Measurements from ENCODE around the gene SFN. TPM values are rescaled to one million over a fixed set of nuclear protein-coding genes. Genes with fewer than 3 reads are reported as not detected.

SFN gene
- total RNA-seq, 4 donors from 2014 or later: 364 to 1,347 (median 744) TPM

DNA sequence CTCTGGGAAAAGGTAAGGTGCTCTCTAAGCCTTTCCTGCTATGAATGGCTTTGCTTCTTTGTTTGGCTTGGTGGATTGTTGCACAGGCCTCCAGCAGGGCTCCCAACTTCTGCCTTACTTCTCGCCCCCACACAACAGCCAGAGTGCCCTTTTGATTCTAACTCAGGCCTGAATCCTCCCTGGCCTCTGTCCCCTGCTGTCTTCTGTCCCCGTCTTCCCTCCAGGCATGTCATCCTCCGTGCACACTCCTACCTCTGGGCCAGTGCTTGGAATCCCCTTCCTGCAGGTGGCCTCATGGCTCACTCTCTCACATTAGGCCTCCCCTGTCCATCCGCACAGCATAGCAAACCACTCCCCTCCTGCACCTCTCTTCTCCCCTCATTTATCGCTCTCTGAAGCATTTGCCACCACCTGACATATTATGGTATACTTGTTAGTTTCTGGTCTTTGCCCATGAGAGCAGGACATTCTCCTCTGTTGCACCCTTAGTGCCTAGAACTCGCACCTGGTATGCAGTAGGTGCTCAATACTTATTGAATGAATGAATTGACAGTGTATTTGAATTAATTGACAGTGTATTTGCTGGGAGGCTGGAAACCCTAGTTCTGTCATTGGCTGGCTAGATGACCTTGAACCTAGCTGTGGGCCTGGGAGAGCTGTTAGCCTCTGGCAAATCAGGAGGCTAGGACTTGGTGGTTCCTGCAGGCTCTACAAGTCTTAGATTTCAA, 33.6 kb upstream of the SFN start:
- Histone ChIP-seq H3K9me3 (no peaks in the 10 kb centered on the region), H3K36me3 (peaks cover 26% of the 10 kb centered on the region), H3K27ac (no peak overlapping the region), H3K4me3 (no peak overlapping the region), H3K4me1 (peaks cover 50% of the 10 kb centered on the region), H3K27me3 (no peaks in the 10 kb centered on the region)
- no peak for DNase-seq (ENCODE audit: low spot score in 2 of 2)
- TF ChIP-seq POLR2AphosphoS5 (IDR thresholded peaks at IDR 0.05) (no peak), POLR2A (IDR thresholded peaks at IDR 0.05) (no peak), CTCF (IDR thresholded peaks at IDR 0.05) (no peak), EP300 (IDR thresholded peaks at IDR 0.05) (no peak)
- 77% methylated on average over 6 of the region's 6 CpGs for WGBS

DNA sequence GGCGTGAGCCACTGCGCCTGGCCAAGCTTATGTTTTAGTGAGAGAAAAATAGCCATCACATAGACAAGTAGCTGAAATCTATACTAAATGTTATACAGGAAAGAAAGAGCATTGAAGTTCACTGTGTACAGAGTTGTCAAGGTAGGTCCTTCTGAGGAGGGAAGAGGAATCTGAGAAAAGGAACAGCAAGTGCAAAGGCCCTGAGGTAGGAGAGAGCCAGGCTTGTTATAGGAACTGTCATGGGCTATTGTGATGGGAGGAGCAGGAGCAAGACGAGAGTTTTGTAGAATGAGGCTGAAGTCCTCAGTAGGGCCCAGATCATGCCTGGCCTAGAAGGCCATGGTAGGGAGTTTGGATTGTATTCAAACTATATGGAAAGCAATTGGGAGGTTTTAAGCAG, 31.9 kb upstream of the SFN start:
- no peak overlapping the region for H3K4me3 ChIP-seq
- H3K9me3 ChIP-seq: no peaks in the 10 kb centered on the region
- no peak for TF ChIP-seq POLR2AphosphoS5 (IDR thresholded peaks at IDR 0.05)
- TF ChIP-seq CTCF (IDR thresholded peaks at IDR 0.05): no peak
- no peak for TF ChIP-seq EP300 (IDR thresholded peaks at IDR 0.05)
- no peak for TF ChIP-seq POLR2A (IDR thresholded peaks at IDR 0.05)
- peaks cover 34% of the 10 kb centered on the region for H3K4me1 ChIP-seq
- H3K27me3 ChIP-seq: no peaks in the 10 kb centered on the region
- 87% methylated on average over 3 of the region's 3 CpGs for WGBS
- H3K36me3 ChIP-seq: peaks cover 33% of the 10 kb centered on the region
- H3K27ac ChIP-seq: no peak overlapping the region
- DNase-seq (ENCODE audit: low spot score in 2 of 2): no peak

- no peak for DNase-seq (ENCODE audit: low spot score in 2 of 2)
- 76% methylated on average over 3 of the region's 3 CpGs for WGBS
- TF ChIP-seq POLR2AphosphoS5 (IDR thresholded peaks at IDR 0.05): no peak
- no peak for TF ChIP-seq EP300 (IDR thresholded peaks at IDR 0.05)
- TF ChIP-seq CTCF (IDR thresholded peaks at IDR 0.05): no peak
- TF ChIP-seq POLR2A (IDR thresholded peaks at IDR 0.05): no peak
- Histone ChIP-seq H3K27me3 (no peaks in the 10 kb centered on the region), H3K27ac (no peak overlapping the region), H3K4me1 (peaks cover 32% of the 10 kb centered on the region), H3K4me3 (no peak overlapping the region), H3K36me3 (peaks cover 36% of the 10 kb centered on the region), H3K9me3 (no peaks in the 10 kb centered on the region)
Observed at GRCh38 chr1:26831546-26832248, 31.3 kb upstream of the SFN start.

DNA sequence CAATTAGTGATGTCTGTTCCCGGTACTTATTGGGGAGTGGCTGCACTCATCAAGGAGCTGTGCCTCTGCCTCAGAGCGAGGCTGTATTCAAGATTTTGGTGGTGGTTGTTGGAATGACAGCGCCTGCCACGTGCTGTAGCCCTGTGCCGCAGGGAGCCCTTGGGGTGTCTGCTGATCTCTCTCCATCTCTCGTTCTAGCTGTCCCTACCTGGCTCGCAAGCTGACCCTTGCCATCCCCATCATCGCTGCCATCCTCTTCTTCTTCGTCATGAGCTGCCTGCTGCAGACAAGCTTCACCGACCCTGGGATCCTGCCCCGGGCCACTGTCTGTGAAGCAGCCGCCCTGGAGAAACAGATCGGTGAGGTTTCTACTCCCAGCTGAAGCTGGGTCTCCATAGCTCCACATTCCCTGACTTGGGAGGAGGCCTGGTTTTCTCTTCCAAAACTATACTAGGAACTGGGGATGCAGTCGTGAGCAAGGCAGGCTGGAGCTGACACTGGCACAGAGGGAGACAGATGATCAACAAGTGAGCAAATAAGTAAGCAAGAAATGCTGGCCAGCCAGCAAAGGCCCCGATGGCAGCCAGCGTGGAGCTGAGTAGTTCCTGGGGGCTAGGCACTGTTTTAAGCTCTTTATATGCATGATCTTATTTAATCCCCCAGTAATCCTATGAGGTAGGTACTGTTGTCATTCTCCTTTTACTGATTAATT, 30.5 kb upstream of the SFN start:
- H3K9me3 ChIP-seq: no peaks in the 10 kb centered on the region
- no peak overlapping the region for H3K27ac ChIP-seq
- 86% methylated on average over 16 of the region's 16 CpGs for WGBS
- peaks cover 36% of the 10 kb centered on the region for H3K36me3 ChIP-seq
- H3K4me1 ChIP-seq: peaks cover 27% of the 10 kb centered on the region
- no peak for TF ChIP-seq CTCF (IDR thresholded peaks at IDR 0.05)
- DNase-seq (ENCODE audit: low spot score in 2 of 2): no peak
- no peaks in the 10 kb centered on the region for H3K27me3 ChIP-seq
- no peak overlapping the region for H3K4me3 ChIP-seq
